GM21360 (cell line): ENCODE results near the gene CCL18.
"Not testable (repeated sequence)": the region's sequence is repeated elsewhere in the genome, so short reads cannot be mapped to it uniquely, and the experiment has no call there.

Experiments
- ATAC-seq: cut with Tn5 transposase; IDR thresholded peaks from one replicate; pipeline ENCODE4 v1.9.1; 2021; ENCODE audit warnings: mild to moderate bottlenecking, moderate library complexity; ENCODE audit not compliant: unreplicated experiment

Gene CCL18

GRCh38 chr17:36063786-36064541, at the start of gene CCL18:
CCL18 (plus strand) TSS chr17:36064272; CDS start chr17:36064343, 71 bp downstream.
- no peak for ATAC-seq

- no peak for ATAC-seq
Measured at GRCh38 chr17:36014946-36015345, 49.1 kb upstream of the CCL18 start.

- not testable (repeated sequence) for ATAC-seq
Measured at GRCh38 chr17:36015895-36016294, 48.2 kb upstream of the CCL18 start.

- no peak for ATAC-seq
Measured at GRCh38 chr17:36016555-36016954, 47.5 kb upstream of the CCL18 start.

GRCh38 chr17:36017799-36018198, 46.3 kb upstream of the CCL18 start, which contains the start of gene CCL23:
CCL23 (minus strand) TSS chr17:36017972; CDS start chr17:36017897, 75 bp downstream.
- no peak for ATAC-seq

- ATAC-seq, result no peak
Measured at GRCh38 chr17:36019423-36019822, 44.6 kb upstream of the CCL18 start.

GRCh38 chr17:36024106-36024869, 39.8 kb upstream of the CCL18 start:
- no peak for ATAC-seq

GRCh38 chr17:36027761-36028160, 36.3 kb upstream of the CCL18 start:
- no peak for ATAC-seq

GRCh38 chr17:36030956-36031355, 33.1 kb upstream of the CCL18 start:
- ATAC-seq, result no peak

GRCh38 chr17:36034127-36034526, 29.9 kb upstream of the CCL18 start:
- no peak for ATAC-seq

- ATAC-seq, result no peak
Measured at GRCh38 chr17:36036235-36036634, 27.8 kb upstream of the CCL18 start.

- no peak for ATAC-seq
Measured at GRCh38 chr17:36048066-36048465, 16.0 kb upstream of the CCL18 start.

GRCh38 chr17:36049643-36050042, 14.4 kb upstream of the CCL18 start:
- no peak for ATAC-seq

- ATAC-seq, result no peak
Measured at GRCh38 chr17:36055171-36055570, 8.9 kb upstream of the CCL18 start.

- ATAC-seq, result no peak
Measured at GRCh38 chr17:36055921-36056520, 8.1 kb upstream of the CCL18 start.

GRCh38 chr17:36057911-36058310, 6.2 kb upstream of the CCL18 start:
- ATAC-seq, result no peak

- ATAC-seq, result no peak
Measured at GRCh38 chr17:36059406-36059805, 4.7 kb upstream of the CCL18 start.

GRCh38 chr17:36060816-36061215, 3.3 kb upstream of the CCL18 start:
- ATAC-seq, result no peak

GRCh38 chr17:36066365-36066985, 2.4 kb downstream of the CCL18 start:
- no peak for ATAC-seq

- ATAC-seq, result no peak
Measured at GRCh38 chr17:36068524-36068923, 4.5 kb downstream of the CCL18 start.

- no peak for ATAC-seq
Measured at GRCh38 chr17:36069136-36069535, 5.1 kb downstream of the CCL18 start.
